WTC11 (cell line): ENCODE data around the gene TLE3. TPM values are rescaled to one million over a fixed set of nuclear protein-coding genes. Genes with fewer than 3 reads are reported as not detected.

Source experiments
- ATAC-seq: fragments of 200-7000 bp; cut with Tn5 transposase; 2 replicates; pipeline ENCODE4 v1.10.0; 2021; ENCODE audit warnings: mild to moderate bottlenecking, moderate library complexity
- CTCF ChIA-PET: fragments of 300-600 bp; sonication (Branson Sonifier 250); formaldehyde crosslinking; loops from one replicate; lab custom pipeline; 2021; ENCODE audit warnings: antibody characterized with exemption; lab: Charles Lee
- POLR2A ChIA-PET: fragments of 350-600 bp; sonication (Branson Sonifier 250); formaldehyde crosslinking; loops from one replicate; lab custom pipeline; 2021; ENCODE audit warnings: antibody characterized with exemption; lab: Charles Lee
- DNase-seq: peaks from one replicate; pipeline ENCODE4 v3.0.0; 2021; ENCODE audit warnings: low spot score
- H3K27ac Mint-ChIP-seq: 2 replicates; pipeline ENCODE4 v1.8.0; 2021; ENCODE audit warnings: mixed read lengths
- H3K27me3 Mint-ChIP-seq: 2 replicates; pipeline ENCODE4 v1.8.0; 2021; ENCODE audit warnings: low read depth, mild to moderate bottlenecking, moderate library complexity, mixed read lengths
- H3K36me3 Mint-ChIP-seq: 2 replicates; pipeline ENCODE4 v1.8.0; 2021; ENCODE audit warnings: mixed read lengths
- H3K4me1 Mint-ChIP-seq: 2 replicates; pipeline ENCODE4 v1.8.0; 2022; ENCODE audit warnings: mixed read lengths
- H3K4me3 Mint-ChIP-seq: 2 replicates; pipeline ENCODE4 v1.8.0; 2021; ENCODE audit warnings: mild to moderate bottlenecking, moderate library complexity, mixed read lengths
- H3K9me3 Mint-ChIP-seq: 2 replicates; pipeline ENCODE4 v1.8.0; 2021; ENCODE audit warnings: mixed read lengths
- CREB1 ChIP-seq: sonication (generic); formaldehyde crosslinking; IDR thresholded peaks from 2 replicates; pipeline ENCODE4 v1.8.0; 2023; ENCODE audit warnings: mild to moderate bottlenecking, missing genetic modification reagents
- CTCF ChIP-seq: fragments of 200-600 bp; IDR thresholded peaks from 2 replicates; pipeline ENCODE4 v1.8.0; 2022; ENCODE audit warnings: antibody characterized with exemption
- ESRRA ChIP-seq: sonication (generic); formaldehyde crosslinking; IDR thresholded peaks from 2 replicates; pipeline ENCODE4 v1.8.1; 2022; ENCODE audit warnings: mild to moderate bottlenecking, missing genetic modification reagents, borderline replicate concordance
- FOXP4 ChIP-seq: sonication (generic); formaldehyde crosslinking; IDR thresholded peaks from 2 replicates; pipeline ENCODE4 v1.8.0; 2022; ENCODE audit warnings: mild to moderate bottlenecking, missing genetic modification reagents
- IRF2 ChIP-seq: sonication (generic); formaldehyde crosslinking; IDR thresholded peaks from 2 replicates; pipeline ENCODE4 v1.8.0; 2022; ENCODE audit warnings: low read depth, missing genetic modification reagents, borderline replicate concordance
- JUN ChIP-seq: sonication (generic); formaldehyde crosslinking; IDR thresholded peaks from 2 replicates; pipeline ENCODE4 v1.8.0; 2023; ENCODE audit warnings: mild to moderate bottlenecking, missing genetic modification reagents
- KAT7 ChIP-seq: sonication (generic); formaldehyde crosslinking; IDR thresholded peaks from 2 replicates; pipeline ENCODE4 v1.8.1; 2023; ENCODE audit warnings: missing genetic modification reagents, mild to moderate bottlenecking, borderline replicate concordance
- NFATC4 ChIP-seq: fragments of 250-450 bp; sonication (Bioruptor Pico); IDR thresholded peaks from 2 replicates; pipeline ENCODE4 v1.9.0; 2021; ENCODE audit warnings: mild to moderate bottlenecking
- NFE2L1 ChIP-seq: sonication (generic); formaldehyde crosslinking; IDR thresholded peaks from 2 replicates; pipeline ENCODE4 v1.8.1; 2023; ENCODE audit warnings: missing genetic modification reagents
- PRRX2 ChIP-seq: fragments of 250-450 bp; sonication (Bioruptor Pico); IDR thresholded peaks from 2 replicates; pipeline ENCODE4 v1.8.0; 2021; ENCODE audit warnings: mild to moderate bottlenecking
- RORB ChIP-seq: fragments of 250-450 bp; sonication (Bioruptor Pico); IDR thresholded peaks from 2 replicates; pipeline ENCODE4 v1.9.0; 2021; ENCODE audit warnings: mild to moderate bottlenecking
- ZBTB21 ChIP-seq: sonication (generic); formaldehyde crosslinking; IDR thresholded peaks from 2 replicates; pipeline ENCODE4 v1.8.1; 2023; ENCODE audit warnings: mild to moderate bottlenecking, missing genetic modification reagents, borderline replicate concordance
- ZNF138 ChIP-seq: sonication (generic); formaldehyde crosslinking; conservative IDR thresholded peaks from 2 replicates; pipeline ENCODE4 v1.8.1; 2022; ENCODE audit warnings: mild to moderate bottlenecking, moderate library complexity, missing genetic modification reagents
- ZNF232 ChIP-seq: sonication (generic); formaldehyde crosslinking; IDR thresholded peaks from 2 replicates; pipeline ENCODE4 v1.8.0; 2022; ENCODE audit warnings: mild to moderate bottlenecking, missing genetic modification reagents
- ZNF263 ChIP-seq: sonication (generic); formaldehyde crosslinking; IDR thresholded peaks from 2 replicates; pipeline ENCODE4 v1.8.1; 2022; ENCODE audit warnings: low read depth, mild to moderate bottlenecking, moderate library complexity, missing genetic modification reagents
- ZNF416 ChIP-seq: fragments of 250-450 bp; sonication (Bioruptor Pico); IDR thresholded peaks from 2 replicates; pipeline ENCODE4 v1.9.0; 2021; ENCODE audit warnings: mild to moderate bottlenecking, inconsistent platforms
- ZNF671 ChIP-seq: fragments of 250-450 bp; sonication (Bioruptor Pico); IDR thresholded peaks from 2 replicates; pipeline ENCODE4 v1.8.0; 2021; ENCODE audit warnings: mild to moderate bottlenecking
- total RNA-seq: library from RNA; stranded (reverse); gene quantifications from 3 replicates; pipeline ENCODE4 v1.2.3, GENCODE V29; 2021
- TF ChIP-seq, protein P1 (sequence below): sonication (generic); formaldehyde crosslinking; IDR thresholded peaks from 2 replicates; pipeline ENCODE4 v1.8.1; 2023; ENCODE audit warnings: mild to moderate bottlenecking, missing genetic modification reagents
- TF ChIP-seq, protein P2 (sequence below): sonication (generic); formaldehyde crosslinking; IDR thresholded peaks from 2 replicates; pipeline ENCODE4 v1.8.1; 2022; ENCODE audit warnings: mild to moderate bottlenecking, missing genetic modification reagents, moderate library complexity, borderline replicate concordance
- TF ChIP-seq, protein P3 (sequence below): sonication (generic); formaldehyde crosslinking; IDR thresholded peaks from 2 replicates; pipeline ENCODE4 v1.8.0; 2022; ENCODE audit warnings: mild to moderate bottlenecking, missing genetic modification reagents

Gene TLE3
- total RNA-seq, 1 experiment from 2014 or later: 78.7 TPM

- TF ChIP-seq ZBTB21 (CRISPR knock-in tag) (no peak), JUN (CRISPR knock-in tag) (no peak), PRRX2 (no peak), CREB1 (CRISPR knock-in tag) (no peak), CTCF (no peak), ZNF138 (CRISPR knock-in tag) (no peak), IRF2 (CRISPR knock-in tag) (no peak), ZNF263 (no peak)
- ChIA-PET CTCF (no interaction called here), POLR2A (interaction anchor here (1.4 kb wide), 1 partner anchor 20 kb away, joined by 4 read pairs; the partner anchor contains the start of gene TLE3)
- no peak for ATAC-seq
- no peaks in the 10 kb centered on the region for H3K9me3 Mint-ChIP-seq
- H3K4me3 Mint-ChIP-seq: no peak overlapping the region
- no peaks in the 10 kb centered on the region for H3K27me3 Mint-ChIP-seq
- H3K4me1 Mint-ChIP-seq: peaks cover 76% of the 10 kb centered on the region
- no peak for DNase-seq
- H3K36me3 Mint-ChIP-seq: peaks cover 32% of the 10 kb centered on the region
- peak overlapping the region; percentile 32; the same call in 1 of the 2 replicates for H3K27ac Mint-ChIP-seq
Observed at GRCh38 chr15:70078578-70079417, 18.9 kb downstream of the TLE3 start.

- POLR2A ChIA-PET: interaction anchor here (0.6 to 1.4 kb wide), 2 partner anchors 21 to 81 kb away, joined by 3 to 4 read pairs; partner anchors contain the start of gene TLE3
- DNase-seq (no peak), ATAC-seq (no peak)
- Mint-ChIP-seq H3K9me3 (no peaks in the 10 kb centered on the region), H3K4me3 (no peak overlapping the region), H3K4me1 (peaks cover 63% of the 10 kb centered on the region), H3K36me3 (peaks cover 45% of the 10 kb centered on the region), H3K27me3 (no peaks in the 10 kb centered on the region)
- CTCF ChIA-PET: interaction anchor here (1.4 to 1.5 kb wide), 2 partner anchors 13 to 34 kb away, joined by 3 read pairs; no protein-coding TSS in a partner anchor
- no peak for TF ChIP-seq ESRRA
- no peak for TF ChIP-seq RORB (CRISPR knock-in tag)
- no peak for TF ChIP-seq FOXP4 (CRISPR knock-in tag)
- no peak for TF ChIP-seq NFE2L1
- no peak for TF ChIP-seq ZNF671 (CRISPR knock-in tag)
- no peak for TF ChIP-seq ZNF232 (CRISPR knock-in tag)
- TF ChIP-seq, protein P1, sequence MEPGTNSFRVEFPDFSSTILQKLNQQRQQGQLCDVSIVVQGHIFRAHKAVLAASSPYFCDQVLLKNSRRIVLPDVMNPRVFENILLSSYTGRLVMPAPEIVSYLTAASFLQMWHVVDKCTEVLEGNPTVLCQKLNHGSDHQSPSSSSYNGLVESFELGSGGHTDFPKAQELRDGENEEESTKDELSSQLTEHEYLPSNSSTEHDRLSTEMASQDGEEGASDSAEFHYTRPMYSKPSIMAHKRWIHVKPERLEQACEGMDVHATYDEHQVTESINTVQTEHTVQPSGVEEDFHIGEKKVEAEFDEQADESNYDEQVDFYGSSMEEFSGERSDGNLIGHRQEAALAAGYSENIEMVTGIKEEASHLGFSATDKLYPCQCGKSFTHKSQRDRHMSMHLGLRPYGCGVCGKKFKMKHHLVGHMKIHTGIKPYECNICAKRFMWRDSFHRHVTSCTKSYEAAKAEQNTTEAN (CRISPR knock-in tag): no peak
- TF ChIP-seq, protein P2, sequence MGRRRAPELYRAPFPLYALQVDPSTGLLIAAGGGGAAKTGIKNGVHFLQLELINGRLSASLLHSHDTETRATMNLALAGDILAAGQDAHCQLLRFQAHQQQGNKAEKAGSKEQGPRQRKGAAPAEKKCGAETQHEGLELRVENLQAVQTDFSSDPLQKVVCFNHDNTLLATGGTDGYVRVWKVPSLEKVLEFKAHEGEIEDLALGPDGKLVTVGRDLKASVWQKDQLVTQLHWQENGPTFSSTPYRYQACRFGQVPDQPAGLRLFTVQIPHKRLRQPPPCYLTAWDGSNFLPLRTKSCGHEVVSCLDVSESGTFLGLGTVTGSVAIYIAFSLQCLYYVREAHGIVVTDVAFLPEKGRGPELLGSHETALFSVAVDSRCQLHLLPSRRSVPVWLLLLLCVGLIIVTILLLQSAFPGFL (CRISPR knock-in tag): no peak
- TF ChIP-seq ZNF416 (CRISPR knock-in tag): no peak
- TF ChIP-seq KAT7: no peak
- TF ChIP-seq NFATC4 (CRISPR knock-in tag): no peak
- TF ChIP-seq, protein P3, sequence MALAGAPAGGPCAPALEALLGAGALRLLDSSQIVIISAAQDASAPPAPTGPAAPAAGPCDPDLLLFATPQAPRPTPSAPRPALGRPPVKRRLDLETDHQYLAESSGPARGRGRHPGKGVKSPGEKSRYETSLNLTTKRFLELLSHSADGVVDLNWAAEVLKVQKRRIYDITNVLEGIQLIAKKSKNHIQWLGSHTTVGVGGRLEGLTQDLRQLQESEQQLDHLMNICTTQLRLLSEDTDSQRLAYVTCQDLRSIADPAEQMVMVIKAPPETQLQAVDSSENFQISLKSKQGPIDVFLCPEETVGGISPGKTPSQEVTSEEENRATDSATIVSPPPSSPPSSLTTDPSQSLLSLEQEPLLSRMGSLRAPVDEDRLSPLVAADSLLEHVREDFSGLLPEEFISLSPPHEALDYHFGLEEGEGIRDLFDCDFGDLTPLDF (CRISPR knock-in tag): no peak
- TF ChIP-seq, all 79 proteins: peak for 0
- no peak overlapping the region for H3K27ac Mint-ChIP-seq
Observed at GRCh38 chr15:70077188-70078147, 20.2 kb downstream of the TLE3 start.
